T-helper 2 cell treated with Interferon-gamma antibody and Interleukin-4, amounts not matched to agents 5 μg/mL and 100 μg/mL, for 36 hours (primary cell): ENCODE data around the gene DNAH14.
"Not testable (repeated sequence)": the region's sequence is repeated elsewhere in the genome, so short reads cannot be mapped to it uniquely, and the experiment has no call there.

Experiments used
- DNase-seq: peaks from one replicate; pipeline ENCODE4 v3.0.0; 2021; ENCODE audit warnings: low spot score
- H3K27ac Mint-ChIP-seq: one replicate; pipeline ENCODE4 v1.8.0; 2021; ENCODE audit warnings: mild to moderate bottlenecking, mixed read lengths
- H3K27me3 Mint-ChIP-seq: one replicate; pipeline ENCODE4 v1.8.0; 2021; ENCODE audit warnings: low read depth, mixed read lengths
- H3K36me3 Mint-ChIP-seq: one replicate; pipeline ENCODE4 v1.8.0; 2021; ENCODE audit warnings: low read depth, mixed read lengths
- H3K4me1 Mint-ChIP-seq: one replicate; pipeline ENCODE4 v1.8.0; 2021; ENCODE audit warnings: low read depth, mixed read lengths
- H3K4me3 Mint-ChIP-seq: one replicate; pipeline ENCODE4 v1.8.0; 2022; ENCODE audit warnings: mild to moderate bottlenecking, moderate library complexity, mixed read lengths
- H3K9me3 Mint-ChIP-seq: one replicate; pipeline ENCODE4 v1.8.0; 2021; ENCODE audit warnings: mixed read lengths

The DNAH14 gene

GRCh38 chr1:225318706-225319575 lies 389.5 kb downstream of the DNAH14 start:
- Mint-ChIP-seq H3K27me3 (peaks cover 2% of the 10 kb centered on the region), H3K4me1 (no peaks in the 10 kb centered on the region), H3K9me3 (no peaks in the 10 kb centered on the region), H3K4me3 (no peak overlapping the region), H3K27ac (no peak overlapping the region), H3K36me3 (no peaks in the 10 kb centered on the region)
- DNase-seq = no peak

GRCh38 chr1:225319871-225320270 lies 390.4 kb downstream of the DNAH14 start:
- no peaks in the 10 kb centered on the region for H3K4me1 Mint-ChIP-seq
- DNase-seq = no peak
- H3K9me3 Mint-ChIP-seq = no peaks in the 10 kb centered on the region
- no peak overlapping the region for H3K4me3 Mint-ChIP-seq
- no peak overlapping the region for H3K27ac Mint-ChIP-seq
- no peaks in the 10 kb centered on the region for H3K27me3 Mint-ChIP-seq
- H3K36me3 Mint-ChIP-seq = no peaks in the 10 kb centered on the region

DNA sequence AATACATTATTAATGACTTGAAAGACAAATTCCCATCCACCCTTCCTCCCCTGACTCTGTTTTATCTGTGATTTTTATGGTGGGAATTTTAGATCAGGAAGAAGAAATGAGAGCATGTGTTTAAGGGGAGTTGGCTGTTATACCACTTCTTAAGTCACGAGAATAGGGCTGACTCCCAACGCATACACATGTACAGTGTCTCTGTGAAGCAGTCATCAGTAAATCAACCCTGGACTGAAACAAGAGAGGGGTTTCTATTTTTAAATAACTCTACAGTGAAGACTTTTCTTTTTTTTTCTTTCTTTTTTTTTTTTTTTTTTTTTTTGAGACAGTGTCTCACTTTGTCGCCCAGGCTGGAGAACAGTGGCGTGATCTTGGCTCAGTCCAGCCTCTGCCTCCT lies 392.3 kb downstream of the DNAH14 start:
- no peaks in the 10 kb centered on the region for H3K9me3 Mint-ChIP-seq
- no peaks in the 10 kb centered on the region for H3K27me3 Mint-ChIP-seq
- no peaks in the 10 kb centered on the region for H3K4me1 Mint-ChIP-seq
- no peak for DNase-seq
- no peak overlapping the region for H3K27ac Mint-ChIP-seq
- H3K4me3 Mint-ChIP-seq = no peak overlapping the region
- H3K36me3 Mint-ChIP-seq = no peaks in the 10 kb centered on the region

- Mint-ChIP-seq H3K9me3 (no peaks in the 10 kb centered on the region), H3K4me1 (no peaks in the 10 kb centered on the region), H3K27ac (no peak overlapping the region), H3K36me3 (no peaks in the 10 kb centered on the region), H3K4me3 (no peak overlapping the region), H3K27me3 (peaks cover 2% of the 10 kb centered on the region)
- no peak for DNase-seq
These were observed 399.6 kb downstream of the DNAH14 start for GRCh38 chr1:225329041-225329440.

GRCh38 chr1:225329996-225330395 lies 400.5 kb downstream of the DNAH14 start:
- H3K27me3 Mint-ChIP-seq, H3K9me3 Mint-ChIP-seq, H3K4me3 Mint-ChIP-seq, H3K27ac Mint-ChIP-seq, DNase-seq, H3K36me3 Mint-ChIP-seq, H3K4me1 Mint-ChIP-seq: not testable (repeated sequence)

DNA sequence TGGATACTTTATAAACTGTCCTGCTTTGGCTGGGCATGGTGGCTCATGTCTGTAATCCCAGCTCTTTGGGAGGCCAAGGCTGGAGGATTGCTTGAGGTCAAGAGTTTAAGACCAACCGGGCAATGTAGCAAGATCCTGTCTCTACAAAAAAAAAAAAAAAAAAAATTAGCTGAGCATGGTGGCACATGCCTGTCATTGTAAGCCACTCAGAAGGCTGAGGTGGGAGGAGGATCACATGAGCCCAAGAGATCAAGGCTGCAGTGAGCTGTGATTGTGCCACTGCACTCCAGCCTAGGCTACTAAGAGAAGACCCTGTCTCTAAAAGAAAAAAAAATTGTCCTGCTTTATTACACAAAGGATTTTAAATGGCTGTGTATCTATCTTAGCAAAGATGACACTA lies 403.2 kb downstream of the DNAH14 start:
- H3K36me3 Mint-ChIP-seq = no peaks in the 10 kb centered on the region
- H3K4me3 Mint-ChIP-seq = no peak overlapping the region
- H3K4me1 Mint-ChIP-seq = no peaks in the 10 kb centered on the region
- H3K27ac Mint-ChIP-seq = no peak overlapping the region
- no peaks in the 10 kb centered on the region for H3K9me3 Mint-ChIP-seq
- H3K27me3 Mint-ChIP-seq = peaks cover 2% of the 10 kb centered on the region
- no peak for DNase-seq

GRCh38 chr1:225335098-225335778 lies 405.8 kb downstream of the DNAH14 start:
- H3K27me3 Mint-ChIP-seq, H3K4me3 Mint-ChIP-seq, H3K9me3 Mint-ChIP-seq, H3K36me3 Mint-ChIP-seq, H3K27ac Mint-ChIP-seq, H3K4me1 Mint-ChIP-seq, DNase-seq: not testable (repeated sequence)

GRCh38 chr1:225338545-225338944 lies 409.1 kb downstream of the DNAH14 start:
- Mint-ChIP-seq H3K27ac (no peak overlapping the region), H3K4me1 (no peaks in the 10 kb centered on the region), H3K36me3 (no peaks in the 10 kb centered on the region), H3K9me3 (no peaks in the 10 kb centered on the region), H3K4me3 (no peak overlapping the region), H3K27me3 (peaks cover 9% of the 10 kb centered on the region)
- no peak for DNase-seq

DNA sequence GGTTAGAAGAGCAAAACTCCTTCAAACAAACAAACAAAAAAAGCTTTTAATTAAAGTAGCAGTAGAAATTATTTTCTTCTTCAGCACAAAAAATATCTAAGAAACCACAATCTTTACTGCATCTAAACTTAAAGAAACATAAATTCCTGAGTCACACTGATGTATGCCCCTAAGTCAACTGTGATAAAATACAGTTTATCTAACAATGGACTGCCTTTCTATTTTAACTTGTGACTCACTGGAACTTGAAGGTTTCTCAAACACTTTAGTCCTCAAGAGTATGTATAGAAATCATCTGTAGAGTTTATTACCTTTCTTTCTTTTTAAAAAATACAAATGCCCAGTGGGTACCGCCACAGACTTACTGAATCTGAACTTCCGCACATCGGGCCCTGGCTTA lies 412.2 kb downstream of the DNAH14 start:
- Mint-ChIP-seq H3K27me3 (peaks cover 9% of the 10 kb centered on the region), H3K27ac (no peak overlapping the region), H3K9me3 (no peaks in the 10 kb centered on the region), H3K4me1 (no peaks in the 10 kb centered on the region), H3K4me3 (no peak overlapping the region), H3K36me3 (no peaks in the 10 kb centered on the region)
- DNase-seq = no peak

- Mint-ChIP-seq H3K27me3 (peaks cover 12% of the 10 kb centered on the region), H3K27ac (no peak overlapping the region), H3K4me1 (no peaks in the 10 kb centered on the region), H3K4me3 (no peak overlapping the region), H3K36me3 (no peaks in the 10 kb centered on the region), H3K9me3 (no peaks in the 10 kb centered on the region)
- no peak for DNase-seq
These were observed 413.2 kb downstream of the DNAH14 start for GRCh38 chr1:225342695-225343094.

GRCh38 chr1:225343618-225344017 lies 414.1 kb downstream of the DNAH14 start:
- Mint-ChIP-seq H3K4me3 (no peak overlapping the region), H3K27me3 (peaks cover 17% of the 10 kb centered on the region), H3K36me3 (no peaks in the 10 kb centered on the region), H3K9me3 (no peaks in the 10 kb centered on the region), H3K27ac (no peak overlapping the region), H3K4me1 (no peaks in the 10 kb centered on the region)
- DNase-seq = no peak

GRCh38 chr1:225347123-225347683 lies 417.7 kb downstream of the DNAH14 start:
- H3K27me3 Mint-ChIP-seq = peaks cover 21% of the 10 kb centered on the region
- no peaks in the 10 kb centered on the region for H3K4me1 Mint-ChIP-seq
- H3K4me3 Mint-ChIP-seq = no peak overlapping the region
- no peaks in the 10 kb centered on the region for H3K36me3 Mint-ChIP-seq
- DNase-seq = no peak
- H3K27ac Mint-ChIP-seq = no peak overlapping the region
- no peaks in the 10 kb centered on the region for H3K9me3 Mint-ChIP-seq

GRCh38 chr1:225348400-225348799 lies 418.9 kb downstream of the DNAH14 start:
- no peak overlapping the region for H3K4me3 Mint-ChIP-seq
- H3K4me1 Mint-ChIP-seq = no peaks in the 10 kb centered on the region
- no peaks in the 10 kb centered on the region for H3K9me3 Mint-ChIP-seq
- no peak for DNase-seq
- no peaks in the 10 kb centered on the region for H3K36me3 Mint-ChIP-seq
- no peak overlapping the region for H3K27ac Mint-ChIP-seq
- peaks cover 23% of the 10 kb centered on the region for H3K27me3 Mint-ChIP-seq

DNA sequence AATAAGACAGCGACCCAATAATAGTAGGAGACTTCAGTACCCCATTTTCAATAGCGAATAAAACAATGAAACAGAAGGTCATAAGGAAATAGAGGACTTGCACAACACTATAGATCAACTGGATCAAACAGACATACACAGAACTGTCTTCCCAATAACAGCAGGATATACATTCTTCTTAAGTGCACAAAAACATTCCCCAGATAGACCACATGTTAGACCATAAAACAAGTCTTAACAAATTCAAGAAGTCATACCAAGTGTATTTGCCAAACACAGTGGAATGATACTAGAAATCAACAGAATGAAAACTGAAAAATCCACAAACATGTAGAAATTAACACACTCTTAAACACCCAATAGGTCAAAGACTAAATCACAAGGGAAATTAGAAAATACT lies 420.4 kb downstream of the DNAH14 start:
- H3K4me3 Mint-ChIP-seq = no peak overlapping the region
- no peaks in the 10 kb centered on the region for H3K9me3 Mint-ChIP-seq
- H3K4me1 Mint-ChIP-seq = no peaks in the 10 kb centered on the region
- peaks cover 25% of the 10 kb centered on the region for H3K27me3 Mint-ChIP-seq
- DNase-seq = no peak
- no peaks in the 10 kb centered on the region for H3K36me3 Mint-ChIP-seq
- no peak overlapping the region for H3K27ac Mint-ChIP-seq
